Stimulated activated CD8-positive, alpha-beta memory T cell treated with anti-CD3 and anti-CD28 coated beads, Interleukin-15, amount 100 ng/mL, for 24 hours (primary cell): ENCODE measurements around the gene RIMKLB.

ENCODE experiments used
- DNase-seq: peaks from one replicate; pipeline ENCODE4 v3.0.0-alpha.2; 2020; ENCODE audit warnings: low read depth

The RIMKLB gene

GRCh38 chr12:8697476-8698131 lies at the start of gene RIMKLB:
RIMKLB (plus strand) TSS chr12:8697991; CDS start chr12:8713867, 15,876 bp downstream.
- peak; percentile 60 for DNase-seq

- peak; percentile 10 for DNase-seq
Observed at GRCh38 chr12:8648576-8649205, 49.1 kb upstream of the RIMKLB start.

GRCh38 chr12:8655421-8655820 lies 42.4 kb upstream of the RIMKLB start:
- DNase-seq: no peak

- DNase-seq: no peak
Observed at GRCh38 chr12:8658346-8658745, 39.4 kb upstream of the RIMKLB start.

- DNase-seq: no peak
Observed at GRCh38 chr12:8661016-8661415, 36.8 kb upstream of the RIMKLB start.

- DNase-seq: no peak
Observed at GRCh38 chr12:8661751-8662150, 36.0 kb upstream of the RIMKLB start.

- DNase-seq: no peak
Observed at GRCh38 chr12:8662593-8662992, 35.2 kb upstream of the RIMKLB start, which contains the start of gene MFAP5. MFAP5 (minus strand) TSS chr12:8662826; CDS start chr12:8662104, 722 bp downstream.

- DNase-seq: no peak
Observed at GRCh38 chr12:8664228-8664913, 33.4 kb upstream of the RIMKLB start.

GRCh38 chr12:8665759-8666158 lies 32.0 kb upstream of the RIMKLB start:
- no peak for DNase-seq

- no peak for DNase-seq
Observed at GRCh38 chr12:8667270-8667669, 30.5 kb upstream of the RIMKLB start.

GRCh38 chr12:8668441-8668840 lies 29.4 kb upstream of the RIMKLB start:
- DNase-seq: no peak

GRCh38 chr12:8672381-8672780 lies 25.4 kb upstream of the RIMKLB start:
- no peak for DNase-seq

- no peak for DNase-seq
Observed at GRCh38 chr12:8675591-8676036, 22.2 kb upstream of the RIMKLB start.

GRCh38 chr12:8676651-8677050 lies 21.1 kb upstream of the RIMKLB start:
- no peak for DNase-seq

GRCh38 chr12:8677362-8677761 lies 20.4 kb upstream of the RIMKLB start:
- no peak for DNase-seq

- no peak for DNase-seq
Observed at GRCh38 chr12:8678661-8679111, 19.1 kb upstream of the RIMKLB start.

- no peak for DNase-seq
Observed at GRCh38 chr12:8680533-8680932, 17.3 kb upstream of the RIMKLB start.

GRCh38 chr12:8681129-8681884 lies 16.5 kb upstream of the RIMKLB start:
- no peak for DNase-seq

GRCh38 chr12:8685051-8685450 lies 12.7 kb upstream of the RIMKLB start:
- no peak for DNase-seq

GRCh38 chr12:8687846-8688601 lies 9.8 kb upstream of the RIMKLB start:
- DNase-seq: no peak

- no peak for DNase-seq
Observed at GRCh38 chr12:8689681-8690080, 8.1 kb upstream of the RIMKLB start.

- DNase-seq: no peak
Observed at GRCh38 chr12:8692573-8692972, 5.2 kb upstream of the RIMKLB start.
